ENCODE results near the gene RYR2.

RYR2 gene

GRCh38 chr1:237393632-237394031 lies 351.6 kb downstream of the RYR2 start:
- ATAC-seq: no peak

DNA sequence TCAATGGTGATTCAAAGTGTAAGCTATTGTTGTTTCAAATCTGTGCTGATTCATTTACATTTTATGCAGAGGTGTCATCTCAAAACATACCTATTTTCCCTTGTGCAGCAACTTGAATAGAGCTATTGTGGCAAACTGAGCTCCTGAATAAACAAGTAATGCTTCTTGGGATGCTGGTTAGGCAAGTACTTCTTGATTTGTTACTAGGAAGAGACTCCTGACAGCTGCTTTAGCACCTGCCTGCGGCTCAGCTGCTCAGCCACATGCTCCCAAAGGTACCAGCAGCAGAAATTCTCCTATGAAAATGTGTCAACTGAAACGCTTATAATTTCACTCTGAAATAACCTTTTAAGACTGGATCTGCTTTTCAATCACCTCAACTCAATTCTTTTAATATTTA lies 352.3 kb downstream of the RYR2 start:
- TF ChIP-seq ZNF8 (CRISPR knock-in tag; IDR thresholded peaks at IDR 0.05) (no peak), ZNF70 (CRISPR knock-in tag; IDR thresholded peaks at IDR 0.05) (no peak), TSHZ2 (CRISPR knock-in tag; IDR thresholded peaks at IDR 0.05) (no peak), POU6F1 (CRISPR knock-in tag; IDR thresholded peaks at IDR 0.05; ENCODE audit: borderline replicate concordance, low read depth) (no peak), OSR1 (CRISPR knock-in tag; IDR thresholded peaks at IDR 0.05) (no peak), SNAI2 (CRISPR knock-in tag; IDR thresholded peaks at IDR 0.05) (no peak), ISL1 (CRISPR knock-in tag; IDR thresholded peaks at IDR 0.05) (no peak), ESRRG (CRISPR knock-in tag; IDR thresholded peaks at IDR 0.05) (no peak), ZFP30 (CRISPR knock-in tag; IDR thresholded peaks at IDR 0.05) (no peak), ZFP3 (CRISPR knock-in tag; IDR thresholded peaks at IDR 0.05) (no peak), RARB (CRISPR knock-in tag; IDR thresholded peaks at IDR 0.05) (no peak), PPARA (CRISPR knock-in tag; IDR thresholded peaks at IDR 0.05; ENCODE audit: borderline replicate concordance) (no peak), TCF4 (CRISPR knock-in tag; IDR thresholded peaks at IDR 0.05; ENCODE audit: borderline replicate concordance) (no peak), ARNTL (CRISPR knock-in tag; IDR thresholded peaks at IDR 0.05; ENCODE audit: borderline replicate concordance, low read depth) (no peak)
- TF ChIP-seq, protein P1, sequence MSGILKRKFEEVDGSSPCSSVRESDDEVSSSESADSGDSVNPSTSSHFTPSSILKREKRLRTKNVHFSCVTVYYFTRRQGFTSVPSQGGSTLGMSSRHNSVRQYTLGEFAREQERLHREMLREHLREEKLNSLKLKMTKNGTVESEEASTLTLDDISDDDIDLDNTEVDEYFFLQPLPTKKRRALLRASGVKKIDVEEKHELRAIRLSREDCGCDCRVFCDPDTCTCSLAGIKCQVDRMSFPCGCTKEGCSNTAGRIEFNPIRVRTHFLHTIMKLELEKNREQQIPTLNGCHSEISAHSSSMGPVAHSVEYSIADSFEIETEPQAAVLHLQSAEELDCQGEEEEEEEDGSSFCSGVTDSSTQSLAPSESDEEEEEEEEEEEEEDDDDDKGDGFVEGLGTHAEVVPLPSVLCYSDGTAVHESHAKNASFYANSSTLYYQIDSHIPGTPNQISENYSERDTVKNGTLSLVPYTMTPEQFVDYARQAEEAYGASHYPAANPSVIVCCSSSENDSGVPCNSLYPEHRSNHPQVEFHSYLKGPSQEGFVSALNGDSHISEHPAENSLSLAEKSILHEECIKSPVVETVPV (CRISPR knock-in tag; IDR thresholded peaks at IDR 0.05): no peak
- TF ChIP-seq, protein P2, sequence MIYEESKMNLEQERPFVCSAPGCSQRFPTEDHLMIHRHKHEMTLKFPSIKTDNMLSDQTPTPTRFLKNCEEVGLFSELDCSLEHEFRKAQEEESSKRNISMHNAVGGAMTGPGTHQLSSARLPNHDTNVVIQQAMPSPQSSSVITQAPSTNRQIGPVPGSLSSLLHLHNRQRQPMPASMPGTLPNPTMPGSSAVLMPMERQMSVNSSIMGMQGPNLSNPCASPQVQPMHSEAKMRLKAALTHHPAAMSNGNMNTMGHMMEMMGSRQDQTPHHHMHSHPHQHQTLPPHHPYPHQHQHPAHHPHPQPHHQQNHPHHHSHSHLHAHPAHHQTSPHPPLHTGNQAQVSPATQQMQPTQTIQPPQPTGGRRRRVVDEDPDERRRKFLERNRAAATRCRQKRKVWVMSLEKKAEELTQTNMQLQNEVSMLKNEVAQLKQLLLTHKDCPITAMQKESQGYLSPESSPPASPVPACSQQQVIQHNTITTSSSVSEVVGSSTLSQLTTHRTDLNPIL (CRISPR knock-in tag; IDR thresholded peaks at IDR 0.05; ENCODE audit: low read depth): no peak
- TF ChIP-seq, protein P3, sequence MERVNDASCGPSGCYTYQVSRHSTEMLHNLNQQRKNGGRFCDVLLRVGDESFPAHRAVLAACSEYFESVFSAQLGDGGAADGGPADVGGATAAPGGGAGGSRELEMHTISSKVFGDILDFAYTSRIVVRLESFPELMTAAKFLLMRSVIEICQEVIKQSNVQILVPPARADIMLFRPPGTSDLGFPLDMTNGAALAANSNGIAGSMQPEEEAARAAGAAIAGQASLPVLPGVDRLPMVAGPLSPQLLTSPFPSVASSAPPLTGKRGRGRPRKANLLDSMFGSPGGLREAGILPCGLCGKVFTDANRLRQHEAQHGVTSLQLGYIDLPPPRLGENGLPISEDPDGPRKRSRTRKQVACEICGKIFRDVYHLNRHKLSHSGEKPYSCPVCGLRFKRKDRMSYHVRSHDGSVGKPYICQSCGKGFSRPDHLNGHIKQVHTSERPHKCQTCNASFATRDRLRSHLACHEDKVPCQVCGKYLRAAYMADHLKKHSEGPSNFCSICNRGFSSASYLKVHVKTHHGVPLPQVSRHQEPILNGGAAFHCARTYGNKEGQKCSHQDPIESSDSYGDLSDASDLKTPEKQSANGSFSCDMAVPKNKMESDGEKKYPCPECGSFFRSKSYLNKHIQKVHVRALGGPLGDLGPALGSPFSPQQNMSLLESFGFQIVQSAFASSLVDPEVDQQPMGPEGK (CRISPR knock-in tag; IDR thresholded peaks at IDR 0.05; ENCODE audit: borderline replicate concordance): no peak
- ATAC-seq: no peak

More at GRCh38 chr1:237393632-237394031, 351.6 kb downstream of the RYR2 start:
- TF ChIP-seq BACH2 (CRISPR knock-in tag; IDR thresholded peaks at IDR 0.05; ENCODE audit: borderline replicate concordance) (no peak), SNAI2 (CRISPR knock-in tag; IDR thresholded peaks at IDR 0.05) (no peak), CSDC2 (CRISPR knock-in tag; IDR thresholded peaks at IDR 0.05) (no peak), ARNTL (CRISPR knock-in tag; IDR thresholded peaks at IDR 0.05; ENCODE audit: borderline replicate concordance, low read depth) (no peak), ZFP30 (CRISPR knock-in tag; IDR thresholded peaks at IDR 0.05) (no peak), ESRRG (CRISPR knock-in tag; IDR thresholded peaks at IDR 0.05) (no peak), ZC3H10 (CRISPR knock-in tag; IDR thresholded peaks at IDR 0.05) (no peak), GLIS3 (CRISPR knock-in tag; IDR thresholded peaks at IDR 0.05) (no peak), POU6F1 (CRISPR knock-in tag; IDR thresholded peaks at IDR 0.05; ENCODE audit: borderline replicate concordance, low read depth) (no peak), OSR1 (CRISPR knock-in tag; IDR thresholded peaks at IDR 0.05) (no peak), ZNF565 (CRISPR knock-in tag; conservative IDR thresholded peaks at IDR 0.05; ENCODE audit: low read depth) (no peak), PPARA (CRISPR knock-in tag; IDR thresholded peaks at IDR 0.05; ENCODE audit: borderline replicate concordance) (no peak), ZNF70 (CRISPR knock-in tag; IDR thresholded peaks at IDR 0.05) (no peak)
- TF ChIP-seq, protein P3 (CRISPR knock-in tag; IDR thresholded peaks at IDR 0.05; ENCODE audit: borderline replicate concordance): no peak
- TF ChIP-seq, protein P1 (CRISPR knock-in tag; IDR thresholded peaks at IDR 0.05): no peak
